NCI-H2081 (cell line): ENCODE results near the gene SLC39A5.
"Not testable (repeated sequence)": the region's sequence is repeated elsewhere in the genome, so short reads cannot be mapped to it uniquely, and the experiment has no call there.

ENCODE experiments used
- DNase-seq, 2 experiments: peaks; one replicate each; lab custom pipeline; 2025; lab: John Stamatoyannopoulos, UW

Gene SLC39A5

GRCh38 chr12:56247923-56248322 lies 18.1 kb downstream of the SLC39A5 start:
- no peak for DNase-seq

GRCh38 chr12:56248711-56249110 lies 18.9 kb downstream of the SLC39A5 start:
- no peak for DNase-seq

- no peak for DNase-seq
Observed at GRCh38 chr12:56252649-56253048, 22.8 kb downstream of the SLC39A5 start.

- DNase-seq: no peak
Observed at GRCh38 chr12:56253091-56253490, 23.2 kb downstream of the SLC39A5 start.

- DNase-seq: no peak
Observed at GRCh38 chr12:56255671-56256070, 25.8 kb downstream of the SLC39A5 start.

GRCh38 chr12:56256326-56256960 lies 26.6 kb downstream of the SLC39A5 start:
- no peak for DNase-seq

- no peak for DNase-seq
Observed at GRCh38 chr12:56257071-56257470, 27.2 kb downstream of the SLC39A5 start.

DNA sequence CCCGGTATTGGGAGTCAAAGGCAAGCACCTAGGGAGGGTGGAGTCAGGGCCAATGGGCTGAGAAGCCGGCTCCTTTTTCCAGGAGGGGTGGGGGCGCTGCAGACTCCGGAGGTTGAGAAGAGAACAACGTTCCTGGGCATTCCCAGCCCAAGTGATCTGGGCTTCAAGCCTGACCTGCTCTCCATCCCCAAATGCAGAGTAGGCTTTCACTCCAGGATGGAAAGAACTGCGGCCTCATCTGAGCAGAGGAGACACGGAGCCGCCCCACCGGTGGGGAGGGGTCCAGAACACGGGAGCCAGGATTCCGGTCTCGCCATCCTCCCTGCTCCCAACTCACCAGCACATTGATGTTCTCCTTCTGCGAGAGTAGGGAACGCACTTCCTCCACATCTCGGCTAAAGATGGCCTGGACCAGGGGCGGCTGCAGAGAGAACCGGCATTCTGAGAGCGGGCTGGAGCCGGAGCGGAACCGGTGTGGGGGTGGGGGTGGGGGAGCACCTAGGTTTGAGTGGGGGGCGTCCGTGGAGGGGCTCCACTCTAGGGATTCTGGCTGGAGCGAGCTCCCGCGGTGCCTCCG lies 27.7 kb downstream of the SLC39A5 start:
- DNase-seq: peak; percentile 9 to 27

GRCh38 chr12:56258068-56258819 lies 28.4 kb downstream of the SLC39A5 start, which contains the start of gene ANKRD52:
ANKRD52 (minus strand) TSS chr12:56258384; CDS start chr12:56258269, 115 bp downstream.
- DNase-seq: peak; percentile 67 to 72

GRCh38 chr12:56258820-56259183 lies 29.0 kb downstream of the SLC39A5 start:
- DNase-seq: no peak

- no peak for DNase-seq
Observed at GRCh38 chr12:56260380-56260779, 30.5 kb downstream of the SLC39A5 start.

GRCh38 chr12:56260921-56261320 lies 31.1 kb downstream of the SLC39A5 start:
- DNase-seq: no peak

DNA sequence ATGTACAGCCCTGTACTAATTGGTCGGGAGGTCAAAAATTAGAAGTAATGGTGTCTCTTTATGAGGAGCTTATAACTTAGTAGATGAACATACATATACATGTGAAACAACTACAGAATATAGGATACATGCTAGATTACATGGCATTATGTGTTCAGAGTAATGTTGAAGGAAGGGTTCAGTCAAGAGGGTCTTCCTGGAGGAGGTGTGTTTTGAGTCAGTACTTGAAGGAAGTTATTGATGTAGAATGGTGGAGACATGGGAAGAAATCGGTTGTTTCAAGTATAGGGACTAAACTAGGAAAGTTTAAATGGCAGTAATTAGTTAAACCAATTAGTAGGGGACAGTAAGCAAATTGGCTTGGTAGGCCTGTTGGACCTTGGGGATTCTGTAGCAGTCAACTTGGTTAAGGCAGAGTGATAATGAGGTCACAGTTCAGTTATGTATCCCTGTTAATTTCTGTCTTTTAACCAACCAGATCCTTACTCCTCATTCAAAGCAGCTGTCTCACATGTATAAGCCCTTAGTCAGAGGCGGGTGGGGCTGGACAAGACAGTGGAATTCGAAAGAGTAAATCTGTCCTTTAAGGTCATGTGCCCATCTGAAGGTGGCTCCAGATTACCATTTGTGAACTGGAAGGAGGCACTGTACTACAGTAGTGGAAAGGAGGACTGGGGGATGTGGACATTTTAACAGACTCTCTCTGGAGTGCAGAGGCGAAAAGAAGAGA lies 31.8 kb downstream of the SLC39A5 start:
- no peak for DNase-seq

GRCh38 chr12:56262955-56263354 lies 33.1 kb downstream of the SLC39A5 start:
- not testable (repeated sequence) for DNase-seq

DNA sequence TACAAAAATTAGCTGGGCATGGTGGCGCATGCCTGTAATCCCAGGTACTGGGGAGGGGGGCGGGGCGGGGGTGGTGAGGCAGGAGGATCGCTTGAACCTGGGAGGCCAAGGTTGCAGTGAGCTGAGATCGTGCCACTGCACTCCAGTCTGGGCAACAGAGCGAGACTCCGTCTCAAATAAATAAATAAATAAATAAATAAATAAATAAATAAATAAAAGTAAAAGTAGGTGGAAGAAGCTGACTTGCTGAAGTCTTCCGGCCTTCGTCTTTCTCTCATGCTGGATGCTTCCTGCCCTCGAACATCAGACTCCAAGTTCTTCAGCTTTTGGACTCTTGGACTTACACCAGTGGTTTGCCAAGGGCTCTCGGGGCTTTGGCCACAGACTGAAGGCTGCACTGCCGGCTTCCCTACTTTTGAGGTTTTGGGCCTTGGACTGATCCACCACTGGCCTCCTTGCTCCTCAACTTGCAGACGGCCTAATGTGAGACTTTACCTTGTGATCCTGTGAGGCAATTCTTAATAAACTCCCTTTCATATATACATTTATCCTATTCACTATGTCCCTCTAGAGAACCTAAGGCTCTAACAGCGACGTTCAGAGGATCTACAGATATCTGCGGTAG lies 36.3 kb downstream of the SLC39A5 start:
- not testable (repeated sequence) for DNase-seq

DNA sequence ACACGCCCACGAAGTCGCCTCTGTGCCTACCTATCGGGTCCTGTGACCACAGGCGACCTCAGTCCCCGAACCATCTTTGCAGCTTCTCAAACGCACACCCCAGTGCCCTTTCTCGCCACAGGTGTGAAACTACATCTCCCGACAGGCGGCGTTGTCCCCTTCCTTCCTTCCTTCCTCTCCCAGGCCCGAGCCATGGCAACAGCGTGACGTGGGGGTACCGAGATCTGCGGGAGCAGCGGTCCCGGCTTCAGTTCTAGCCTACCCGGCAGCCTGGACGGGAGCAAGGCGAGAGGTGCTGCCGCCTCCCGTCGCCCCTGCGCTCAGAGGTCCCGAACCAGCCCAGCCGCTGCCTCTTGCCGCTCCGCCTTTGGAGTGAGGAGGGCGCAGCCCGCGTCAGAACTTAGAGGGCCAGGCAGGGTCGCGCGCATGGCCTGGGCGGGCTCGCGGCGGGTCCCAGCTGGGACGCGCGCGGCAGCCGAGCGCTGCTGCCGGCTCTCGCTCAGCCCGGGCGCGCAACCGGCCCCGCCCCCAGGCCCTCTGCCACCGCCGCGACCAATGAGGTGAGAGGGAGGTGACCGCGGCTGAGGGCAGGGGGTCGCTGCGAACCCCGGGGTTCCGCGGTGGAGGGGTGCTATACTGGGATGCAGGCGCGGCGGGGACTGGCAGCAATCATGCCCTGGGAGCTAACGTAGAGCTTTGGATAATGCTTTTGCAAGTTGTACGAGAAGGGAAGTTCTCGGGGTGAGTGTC lies 37.0 kb downstream of the SLC39A5 start, which contains the start of gene COQ10A:
COQ10A (plus strand) TSS at position 250 of the 750 bp plus-strand sequence; CDS start at position 427, 177 bp downstream.
- peak; percentile 84 to 85 for DNase-seq

DNA sequence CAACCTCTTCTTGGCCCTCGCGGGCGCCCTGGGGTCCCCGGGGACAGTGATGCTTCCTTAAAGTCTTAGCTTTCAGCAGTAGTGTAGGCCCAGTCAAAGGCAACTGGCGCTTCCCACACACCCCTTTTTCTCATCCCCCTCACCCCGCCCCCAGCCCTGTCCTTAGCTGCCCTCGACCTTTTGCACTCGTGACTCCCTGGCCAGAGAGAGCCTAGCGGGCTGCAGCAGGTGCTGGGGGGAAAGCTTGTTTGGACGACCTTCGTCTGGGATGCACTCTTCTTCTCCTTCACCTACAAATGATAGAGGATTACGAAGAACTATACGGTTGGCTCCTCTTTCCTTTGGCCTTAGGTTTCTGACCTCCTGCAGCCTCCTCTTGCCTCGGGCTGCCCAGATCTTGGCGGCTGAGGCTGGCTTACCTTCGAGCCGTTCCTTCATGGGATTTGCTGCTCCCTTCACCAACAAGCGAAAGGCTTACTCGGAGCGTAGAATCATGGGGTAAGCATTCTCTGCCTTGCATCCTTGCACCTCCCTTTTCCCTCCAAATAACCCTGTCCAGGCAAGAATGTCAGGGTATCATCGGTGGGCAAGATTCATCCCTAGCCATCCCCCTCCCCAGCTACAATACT lies 37.7 kb downstream of the SLC39A5 start:
- DNase-seq: no peak

DNA sequence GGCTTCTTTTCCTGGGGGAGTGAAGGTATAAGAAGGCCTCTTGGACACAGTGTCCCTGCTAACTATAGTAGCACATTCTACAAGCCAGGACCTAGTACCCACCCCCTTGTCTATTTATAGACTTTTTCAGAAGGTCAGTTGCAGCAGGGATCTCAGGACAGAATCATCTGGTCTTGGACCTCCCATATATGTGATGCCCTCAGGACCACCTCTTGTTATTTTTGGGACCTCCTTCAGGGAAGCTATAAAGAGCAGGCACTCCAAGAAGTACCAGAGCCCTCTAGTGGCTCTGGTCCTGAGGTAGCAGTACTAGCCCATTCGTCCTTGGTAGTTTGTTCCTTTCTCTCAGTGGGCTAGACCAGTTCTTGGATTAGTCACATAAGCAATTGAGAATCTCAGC lies 41.2 kb downstream of the SLC39A5 start:
- DNase-seq: no peak

DNA sequence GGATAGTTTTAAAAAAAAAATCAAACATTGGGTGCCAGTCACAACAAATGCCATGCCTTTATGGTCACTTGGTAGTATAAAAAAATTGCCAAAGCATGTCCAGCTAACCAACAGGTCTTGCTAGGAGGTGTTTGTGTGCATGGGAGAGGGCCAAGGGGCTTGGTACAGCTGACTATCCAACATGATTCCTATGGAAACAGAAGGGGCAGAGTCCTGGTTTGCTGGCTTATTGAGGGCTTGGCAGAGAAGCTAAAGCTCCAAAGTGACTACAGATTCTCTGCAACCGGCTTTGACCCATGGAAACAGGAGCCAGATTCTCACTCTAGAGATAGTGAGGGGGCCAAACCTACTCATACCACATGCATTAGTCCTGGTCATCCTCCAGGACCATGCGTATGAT lies 42.6 kb downstream of the SLC39A5 start:
- not testable (repeated sequence) for DNase-seq

DNA sequence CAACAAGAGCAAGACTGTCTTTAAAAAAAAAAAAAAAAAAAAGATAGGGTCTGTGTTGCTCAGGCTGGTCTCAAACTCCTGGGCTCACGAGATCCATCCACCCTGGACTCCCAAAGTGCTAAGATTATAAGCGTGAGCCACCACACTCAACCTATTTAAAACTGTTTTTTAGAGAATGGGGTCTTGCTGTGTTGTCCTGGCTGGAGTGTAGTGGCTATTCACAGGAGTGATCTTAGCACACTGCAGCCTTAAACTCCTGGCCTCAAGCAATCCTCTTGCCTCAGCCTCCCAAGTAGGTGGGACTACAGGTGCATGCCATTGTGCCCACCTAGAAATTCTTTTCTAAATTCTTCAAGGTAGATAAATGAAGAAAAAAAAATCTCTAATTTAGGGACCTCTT lies 44.4 kb downstream of the SLC39A5 start:
- no peak for DNase-seq

DNA sequence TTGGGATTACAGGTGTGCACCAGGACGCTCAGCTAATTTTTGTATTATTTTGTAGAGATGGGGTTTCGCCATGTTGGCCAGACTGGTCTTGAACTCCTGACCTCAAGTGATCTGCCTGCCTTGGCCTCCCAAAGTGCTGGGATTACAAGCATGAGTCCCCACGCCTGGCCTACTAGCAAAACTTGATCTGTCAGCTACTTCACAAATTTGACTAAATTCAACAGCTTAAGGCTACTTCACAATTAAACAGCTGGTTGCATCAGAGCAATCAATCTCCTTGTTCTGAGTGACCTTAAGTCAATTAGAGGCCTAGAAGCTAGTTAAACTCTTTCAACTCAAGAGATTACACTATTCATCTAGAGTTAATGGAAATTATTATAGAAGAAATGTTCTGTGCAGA lies 49.1 kb downstream of the SLC39A5 start:
- DNase-seq: no peak
